HG03108 (cell line): ENCODE results near the gene PNKP.
A peak's percentile ranks its signal among the peaks of the same experiment; 100 is the strongest.

ENCODE experiments used
- ATAC-seq: cut with Tn5 transposase; IDR thresholded peaks from one replicate; pipeline ENCODE4 v1.9.1; 2021; ENCODE audit warnings: moderate library complexity; ENCODE audit not compliant: unreplicated experiment

Gene PNKP

DNA sequence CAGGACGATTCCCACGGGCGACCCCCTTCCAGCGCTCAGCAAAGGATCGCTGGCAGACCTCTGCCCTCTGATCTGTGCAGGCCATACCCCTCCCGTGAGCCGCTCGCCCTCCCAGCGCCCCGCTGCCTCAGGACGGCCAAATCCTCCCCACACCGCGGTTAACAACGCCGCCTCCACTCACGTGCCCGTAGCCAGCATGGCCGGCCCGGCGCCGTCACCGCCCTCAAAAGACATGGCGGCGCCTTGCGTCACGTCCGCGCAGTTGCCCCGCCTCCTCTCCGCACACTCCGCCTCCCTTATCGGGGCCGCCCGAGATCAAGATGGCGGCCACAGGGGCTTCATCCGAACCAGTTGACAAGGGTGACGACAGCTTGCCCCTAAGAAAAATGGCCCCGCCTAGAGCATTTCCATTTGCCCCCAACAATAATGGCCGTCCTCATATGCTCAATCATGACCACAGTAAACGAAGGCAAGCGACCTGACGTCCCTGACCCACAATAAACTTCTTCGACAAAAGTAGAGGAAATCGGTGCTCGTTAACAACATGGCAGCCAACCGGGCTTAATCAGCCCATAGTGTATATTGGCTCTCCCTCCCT is 9.1 kb upstream of the PNKP start:
- peak; percentile 38 for ATAC-seq

DNA sequence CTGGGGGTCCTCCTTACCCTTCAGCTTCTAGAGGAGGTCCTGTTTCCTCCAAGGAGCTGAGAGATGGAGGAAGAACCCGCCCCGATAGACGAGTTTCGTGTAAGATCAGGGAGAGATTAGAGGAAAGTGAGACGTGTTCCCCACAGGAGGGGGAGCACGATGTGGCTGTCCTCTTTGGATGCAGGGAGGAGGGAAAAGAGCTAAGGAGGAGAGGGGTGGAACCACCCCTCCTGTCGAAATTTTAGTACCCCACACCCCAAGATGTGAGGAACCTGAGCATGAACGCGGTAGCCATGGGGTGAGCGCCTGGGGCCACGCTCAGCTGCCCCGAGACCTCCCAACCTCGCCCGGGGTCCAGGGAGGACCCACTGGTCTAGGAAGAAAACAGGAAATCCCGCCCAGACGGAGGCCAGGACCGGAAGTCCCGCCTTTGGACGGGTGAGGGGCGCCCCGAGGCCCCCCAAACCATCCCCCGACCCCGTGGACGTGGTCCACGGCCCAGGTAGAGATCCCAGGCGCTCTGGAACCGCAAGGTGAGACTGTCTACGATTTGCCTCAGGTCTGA is 8.6 kb upstream of the PNKP start:
- no peak for ATAC-seq

DNA sequence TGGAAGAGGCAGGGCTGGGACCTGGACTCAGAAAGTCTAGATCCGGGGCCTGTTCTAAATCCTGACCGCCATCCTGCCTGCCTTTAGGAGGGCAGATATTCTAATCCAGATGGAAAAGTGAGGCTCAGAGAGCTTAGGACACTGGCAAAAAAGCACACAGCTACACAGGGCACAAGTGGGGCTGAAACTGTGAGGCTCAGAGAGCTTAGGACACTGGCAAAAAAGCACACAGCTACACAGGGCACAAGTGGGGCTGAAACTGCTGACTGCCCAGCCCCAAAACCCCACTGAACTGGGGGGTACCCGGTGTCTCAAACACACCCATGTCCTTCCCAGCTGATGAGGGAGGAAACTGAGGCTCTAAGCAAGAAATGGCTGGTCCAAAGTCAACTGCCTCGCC is 7.8 kb upstream of the PNKP start:
- ATAC-seq, result no peak

DNA sequence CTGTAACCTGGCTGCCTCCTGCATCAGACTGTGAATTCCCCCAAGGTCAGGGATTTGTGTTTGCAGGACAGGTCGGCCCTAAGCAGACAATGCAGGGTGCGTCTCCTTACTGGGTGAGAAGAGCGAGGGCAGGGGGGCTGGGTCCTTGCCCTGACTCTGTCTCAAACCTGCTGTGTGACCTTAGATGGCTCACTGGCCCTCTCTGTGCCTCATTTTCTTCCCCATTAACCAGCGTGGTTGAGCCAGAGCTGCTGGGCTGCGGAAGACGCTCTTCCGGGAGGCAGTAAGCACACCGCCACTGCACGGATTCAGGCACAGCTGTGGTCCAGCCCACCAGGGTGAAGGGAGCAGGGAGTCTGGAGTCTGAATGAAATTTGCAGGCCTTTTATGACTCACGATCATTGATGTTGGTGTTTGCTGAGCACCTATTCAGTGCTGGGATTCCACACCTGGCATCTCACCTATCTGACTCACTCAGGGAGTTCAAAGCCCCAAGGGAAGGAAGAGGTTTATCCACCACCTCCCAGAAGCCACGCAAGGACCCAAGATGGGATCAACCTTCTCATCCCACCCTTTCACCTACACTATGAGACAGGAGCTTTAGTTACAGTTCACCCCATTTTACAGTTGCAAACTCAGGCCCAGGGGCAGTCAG is 7.3 kb upstream of the PNKP start:
- no peak for ATAC-seq

DNA sequence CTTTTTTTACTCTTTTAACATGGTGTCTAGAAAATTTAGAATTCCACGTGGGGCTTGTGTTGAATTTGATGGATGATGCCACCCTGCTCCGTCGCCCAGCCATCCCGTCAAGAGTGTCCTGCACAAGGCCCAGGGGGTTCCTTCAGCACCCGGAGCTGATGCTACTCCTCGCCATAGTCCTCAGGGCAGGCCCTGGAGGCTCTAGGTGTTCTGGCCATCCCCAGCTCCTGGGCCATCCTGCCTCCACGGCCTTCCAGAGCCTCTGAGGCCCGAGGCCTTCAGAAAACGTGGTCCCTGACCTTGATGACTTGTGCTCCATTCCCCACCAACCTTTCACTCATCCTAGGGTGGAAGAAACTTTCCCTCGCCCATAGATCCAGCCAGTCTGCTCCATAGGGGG is 6.5 kb upstream of the PNKP start:
- ATAC-seq, result no peak

DNA sequence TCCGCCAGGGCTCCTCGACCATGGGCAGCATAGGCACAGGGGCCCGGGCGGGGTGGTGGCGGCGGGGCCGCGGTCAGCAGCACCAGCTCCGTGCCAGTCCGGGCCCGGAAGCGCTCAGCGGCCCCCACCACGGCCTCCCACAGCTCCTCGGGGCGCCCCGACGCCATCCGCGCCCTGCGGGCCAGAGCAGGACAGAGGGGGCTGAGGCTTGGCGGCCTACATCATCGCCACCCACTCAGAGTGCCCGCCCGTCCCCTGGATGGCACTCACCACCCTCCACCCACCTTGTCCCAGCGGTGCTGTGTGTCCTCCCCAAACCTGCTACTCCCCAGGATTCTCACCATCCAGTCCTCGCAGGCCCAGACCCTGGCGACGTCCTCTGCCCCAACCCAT is 5.7 kb upstream of the PNKP start:
- ATAC-seq, result no peak

DNA sequence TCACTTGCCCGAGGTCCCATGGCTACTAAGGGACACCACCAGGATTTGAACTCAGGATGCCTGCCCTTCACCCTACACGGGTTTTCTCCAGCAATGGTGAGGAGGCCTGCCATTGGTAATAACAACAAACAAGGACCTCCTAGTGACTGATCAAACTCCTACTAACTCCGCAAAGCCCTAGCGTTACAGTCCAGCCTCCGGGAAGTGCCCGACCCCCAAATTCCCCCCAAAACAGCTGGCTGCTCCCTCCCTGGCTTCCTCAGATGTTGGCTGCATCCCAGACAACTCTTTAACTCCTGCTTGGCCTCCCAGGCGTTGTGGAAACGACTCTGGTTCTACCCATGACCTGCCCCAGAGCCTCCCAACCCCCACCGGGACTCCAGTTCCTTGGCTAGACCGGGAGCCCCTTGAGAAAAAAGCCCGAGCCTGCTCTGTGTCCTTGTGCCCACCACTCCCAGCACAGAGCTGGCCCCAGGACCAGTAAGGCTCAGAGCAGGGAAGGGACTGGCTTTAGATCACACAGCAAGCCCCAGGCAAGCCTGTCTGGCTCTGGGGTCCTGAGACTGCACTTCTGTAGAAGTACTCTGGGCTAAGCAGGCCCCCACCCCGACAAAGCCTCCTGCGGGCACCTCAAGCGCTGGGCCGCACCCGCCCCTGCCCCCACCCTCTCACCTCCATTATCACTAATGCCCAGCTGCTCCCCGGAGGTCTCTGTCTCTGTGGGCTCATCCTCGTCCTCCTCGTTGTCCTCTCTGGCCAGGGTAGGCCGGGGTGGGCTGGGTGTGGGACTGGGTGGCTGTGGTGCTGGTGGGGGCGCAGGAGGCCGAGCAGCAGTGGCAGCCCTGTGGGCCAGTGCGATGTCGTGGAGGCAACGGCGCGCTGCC is 5.1 kb upstream of the PNKP start:
- ATAC-seq, result no peak

DNA sequence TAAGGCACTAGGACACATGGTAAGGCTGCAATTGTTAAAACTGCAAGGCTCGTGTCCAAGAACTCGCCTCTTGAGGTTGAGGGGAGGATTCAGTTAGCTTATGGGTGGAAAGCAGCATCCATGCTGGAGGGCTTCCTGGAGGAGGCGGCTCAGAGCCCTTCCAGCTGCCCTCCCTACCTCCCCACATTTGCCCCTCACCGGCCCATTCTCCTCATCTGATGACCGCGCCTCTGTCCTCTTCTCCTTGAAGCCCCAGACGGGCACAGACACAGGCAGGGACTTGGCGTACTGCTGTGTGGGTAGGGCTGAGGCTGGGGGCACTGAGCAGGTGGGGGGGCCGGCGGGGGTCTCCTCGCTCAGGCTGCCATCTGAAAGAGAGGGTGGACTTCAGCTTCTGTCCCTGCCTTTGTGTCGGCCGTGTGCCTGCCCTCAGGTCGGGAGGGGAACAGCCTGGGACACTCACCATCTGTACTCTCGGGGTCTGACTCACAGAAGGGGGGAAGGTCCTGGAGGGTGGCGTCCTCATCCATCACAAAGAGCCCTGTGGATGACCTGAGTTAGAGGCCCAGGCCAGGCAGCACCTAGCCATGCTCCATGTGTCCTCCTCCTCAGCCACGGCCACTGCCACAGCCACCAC is 4.1 kb upstream of the PNKP start:
- no peak for ATAC-seq

DNA sequence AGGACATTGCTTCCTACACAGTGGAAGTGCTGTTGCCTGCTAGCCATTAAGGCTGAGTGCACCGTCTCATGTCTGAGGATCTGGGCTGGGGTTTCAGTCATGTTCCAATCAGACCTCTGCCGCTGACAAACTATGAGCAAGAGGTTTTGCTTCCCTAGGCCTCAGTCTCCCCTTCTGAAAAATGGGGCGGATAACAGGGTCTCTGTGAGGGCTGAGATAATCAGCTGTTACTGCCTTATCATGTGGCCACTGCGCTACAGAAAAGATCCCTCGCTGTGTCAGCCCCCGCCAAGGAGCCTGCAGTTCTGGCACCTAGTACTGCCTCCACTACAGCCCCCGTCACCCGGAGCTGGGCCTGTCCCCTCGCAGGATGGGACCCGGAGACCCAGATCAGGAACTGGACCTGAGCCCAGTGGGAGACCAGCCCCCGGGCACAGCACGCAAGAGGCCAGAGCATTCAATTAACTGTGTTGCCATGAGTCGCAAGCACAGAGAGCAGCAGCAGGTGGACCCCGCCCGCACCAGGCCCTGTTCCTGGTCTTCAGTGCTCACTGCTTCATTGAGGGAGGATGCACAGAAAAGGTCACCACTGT is 3.0 kb upstream of the PNKP start:
- ATAC-seq, result no peak

DNA sequence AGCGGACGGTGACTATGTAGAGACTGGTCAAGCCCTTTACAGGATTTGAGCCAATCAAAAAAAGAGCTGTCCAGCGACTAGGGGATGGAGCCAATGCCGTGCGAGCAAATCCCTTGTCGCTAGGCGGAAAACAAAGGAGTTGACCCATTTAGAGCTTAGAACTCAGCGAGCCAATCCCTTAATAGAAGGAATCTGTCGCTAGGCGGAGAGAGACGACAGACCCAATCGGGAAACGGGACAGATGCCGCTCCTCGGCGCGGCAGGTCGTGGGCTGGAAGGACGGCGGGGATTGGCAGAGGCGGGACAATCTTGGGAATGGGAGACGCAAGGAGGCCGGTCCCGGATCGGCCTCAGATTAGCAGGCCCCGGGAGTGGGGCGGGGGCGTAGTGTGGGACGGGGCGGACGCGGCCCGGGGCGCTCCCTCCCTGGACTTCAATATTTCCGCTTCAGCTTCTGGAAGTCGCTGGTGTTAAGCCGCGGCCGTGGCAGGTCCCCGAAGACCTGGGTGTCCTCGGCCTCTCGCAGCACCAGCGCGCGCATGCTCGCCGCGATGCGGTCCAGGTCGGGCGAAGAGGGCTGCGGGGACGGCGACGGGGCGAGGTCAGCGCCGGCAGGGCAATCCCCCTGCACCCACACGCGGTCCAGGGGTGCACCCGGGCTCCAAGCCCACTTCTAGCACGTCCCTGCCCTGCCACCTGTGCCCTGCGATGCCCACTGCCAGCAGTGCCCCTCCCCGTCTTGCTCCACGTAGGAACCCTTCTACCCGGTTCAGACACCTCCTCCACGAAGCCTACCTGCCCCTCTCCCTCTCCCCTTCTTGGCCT is 2.3 kb upstream of the PNKP start:
- ATAC-seq, result peak; percentile 69

DNA sequence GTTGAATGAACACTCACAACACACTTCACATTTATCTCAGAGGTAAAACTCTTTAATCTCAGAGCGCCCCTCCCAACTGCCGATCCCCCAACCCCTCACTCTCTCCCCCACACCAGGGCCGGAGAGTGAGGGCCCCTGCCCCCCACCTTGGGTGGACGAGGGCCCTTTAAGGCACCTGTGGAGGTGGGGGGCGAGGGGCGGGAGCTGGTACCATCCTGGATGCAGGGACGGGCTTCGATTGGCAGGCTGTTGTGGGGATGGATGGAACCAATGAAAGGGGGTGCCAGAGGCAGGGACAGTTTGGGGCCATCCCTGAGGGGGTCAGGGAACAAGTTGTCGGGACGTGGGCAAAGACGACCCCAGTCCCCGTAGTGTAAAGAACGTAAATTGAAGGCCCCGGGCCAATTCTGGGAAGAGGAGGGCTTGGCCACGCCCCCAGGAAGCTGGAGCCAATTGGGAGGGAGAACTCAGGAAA is 1.7 kb upstream of the PNKP start:
- peak; percentile 8 for ATAC-seq

DNA sequence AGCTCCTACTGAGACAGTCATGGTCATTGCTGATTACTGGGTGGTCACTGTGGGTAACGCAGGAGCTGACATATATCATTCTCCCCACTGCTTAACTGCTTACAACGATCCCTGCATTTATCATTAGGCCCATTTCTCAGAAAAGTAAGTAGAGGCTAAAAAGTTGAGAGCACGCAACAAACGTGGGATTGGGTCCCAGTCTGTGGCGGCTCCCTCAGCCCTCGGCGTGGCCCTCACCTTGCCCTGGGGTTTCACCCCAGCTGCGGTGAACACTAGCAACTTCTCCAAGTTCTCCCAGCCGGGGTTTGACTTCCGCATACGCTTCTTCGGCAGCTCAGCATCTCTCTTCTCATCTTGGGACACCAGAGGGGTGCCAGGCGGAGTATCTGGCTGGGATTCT is 2.5 kb downstream of the PNKP start:
- no peak for ATAC-seq

DNA sequence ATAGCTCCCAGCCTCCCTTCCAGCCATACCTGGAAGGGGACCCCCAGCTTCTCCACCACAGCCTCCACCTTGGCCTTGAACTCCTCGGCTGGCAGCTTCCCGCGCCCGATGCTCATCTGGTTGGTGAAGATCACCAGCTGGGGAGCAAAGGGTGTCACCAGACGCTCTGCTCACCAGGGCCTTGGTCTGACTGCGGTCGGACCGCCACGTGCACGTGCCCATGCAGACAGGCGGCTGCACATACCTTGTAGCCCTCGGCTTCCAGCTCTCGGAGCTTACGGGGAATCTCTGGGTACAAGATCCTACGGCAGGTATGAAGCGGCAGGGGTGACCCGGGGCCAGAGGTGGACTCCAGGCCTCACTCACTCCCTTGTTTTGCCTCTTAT is 3.4 kb downstream of the PNKP start:
- no peak for ATAC-seq

DNA sequence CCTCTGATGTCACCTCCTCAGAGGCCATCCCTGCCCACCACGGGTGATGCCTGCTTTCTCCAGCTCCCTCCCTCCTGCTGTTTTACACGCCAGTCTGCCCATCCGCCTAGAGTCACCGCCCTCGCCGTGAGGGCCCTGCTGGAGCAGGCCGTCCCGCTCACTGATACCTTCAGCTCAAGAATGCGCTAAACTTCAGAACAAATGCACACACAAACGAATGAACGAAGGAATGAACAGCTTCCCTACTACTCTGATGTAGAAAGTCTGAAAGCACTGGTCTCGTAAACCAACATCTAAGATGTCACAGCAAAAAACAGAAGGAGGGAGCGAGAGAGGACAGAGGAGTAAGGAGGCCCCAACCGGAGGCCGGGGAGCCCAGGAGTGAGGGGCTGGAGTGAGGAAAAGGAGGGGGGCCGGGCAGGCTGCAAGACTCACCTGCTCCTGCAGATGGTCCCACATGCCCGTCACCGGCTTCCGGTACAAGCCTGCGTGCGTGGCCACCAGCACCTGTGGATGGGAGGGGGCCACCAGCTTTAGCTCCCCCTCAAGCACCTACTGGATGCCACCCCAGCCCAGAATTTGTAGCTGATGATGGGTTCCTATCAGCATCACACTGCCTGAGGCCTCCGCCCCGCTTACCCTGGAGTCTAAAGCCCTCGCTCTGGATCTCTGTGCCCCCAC is 4.0 kb downstream of the PNKP start:
- ATAC-seq, result no peak

DNA sequence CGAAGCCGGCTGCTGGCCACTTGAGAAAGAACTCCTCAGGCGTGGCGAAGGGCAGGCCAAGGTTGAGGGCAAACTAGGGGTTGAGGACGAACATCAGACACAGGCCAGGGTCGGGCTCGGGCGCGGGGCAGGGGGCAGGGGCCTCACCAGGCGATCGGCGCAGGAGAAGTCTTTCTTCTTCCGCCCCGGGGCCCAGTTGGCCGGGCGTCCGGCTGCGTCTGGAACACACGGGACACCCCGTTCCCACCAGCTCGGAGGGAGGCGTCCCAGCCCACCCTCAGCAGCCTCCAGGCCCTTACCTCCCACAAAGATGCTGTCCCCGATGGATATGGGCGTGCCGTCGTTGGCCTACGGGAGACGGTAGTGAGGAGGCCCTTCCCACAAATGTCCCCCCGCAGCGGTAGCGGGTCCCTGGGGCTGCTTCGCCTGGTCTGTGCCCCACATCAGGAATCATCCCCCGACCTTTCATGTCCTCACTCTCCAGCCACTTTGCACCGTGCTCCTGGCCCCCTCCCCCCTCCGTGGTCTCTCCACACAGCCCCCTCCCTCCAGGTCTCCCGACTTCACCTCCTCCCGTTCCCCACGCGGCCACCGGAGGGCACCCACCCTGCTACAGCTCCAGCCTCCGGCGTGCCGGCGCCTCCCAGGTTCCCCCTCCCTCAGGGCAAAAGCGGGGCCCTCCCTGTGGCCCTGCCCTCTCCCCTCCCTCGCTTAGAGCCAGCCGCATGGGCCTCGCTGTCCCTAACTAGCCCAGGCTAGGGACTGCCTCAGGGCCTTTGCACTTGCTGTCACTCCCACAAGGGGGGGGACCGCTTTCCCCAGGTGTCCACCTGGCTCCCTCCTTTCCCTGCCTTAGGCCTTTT is 4.8 kb downstream of the PNKP start:
- no peak for ATAC-seq

DNA sequence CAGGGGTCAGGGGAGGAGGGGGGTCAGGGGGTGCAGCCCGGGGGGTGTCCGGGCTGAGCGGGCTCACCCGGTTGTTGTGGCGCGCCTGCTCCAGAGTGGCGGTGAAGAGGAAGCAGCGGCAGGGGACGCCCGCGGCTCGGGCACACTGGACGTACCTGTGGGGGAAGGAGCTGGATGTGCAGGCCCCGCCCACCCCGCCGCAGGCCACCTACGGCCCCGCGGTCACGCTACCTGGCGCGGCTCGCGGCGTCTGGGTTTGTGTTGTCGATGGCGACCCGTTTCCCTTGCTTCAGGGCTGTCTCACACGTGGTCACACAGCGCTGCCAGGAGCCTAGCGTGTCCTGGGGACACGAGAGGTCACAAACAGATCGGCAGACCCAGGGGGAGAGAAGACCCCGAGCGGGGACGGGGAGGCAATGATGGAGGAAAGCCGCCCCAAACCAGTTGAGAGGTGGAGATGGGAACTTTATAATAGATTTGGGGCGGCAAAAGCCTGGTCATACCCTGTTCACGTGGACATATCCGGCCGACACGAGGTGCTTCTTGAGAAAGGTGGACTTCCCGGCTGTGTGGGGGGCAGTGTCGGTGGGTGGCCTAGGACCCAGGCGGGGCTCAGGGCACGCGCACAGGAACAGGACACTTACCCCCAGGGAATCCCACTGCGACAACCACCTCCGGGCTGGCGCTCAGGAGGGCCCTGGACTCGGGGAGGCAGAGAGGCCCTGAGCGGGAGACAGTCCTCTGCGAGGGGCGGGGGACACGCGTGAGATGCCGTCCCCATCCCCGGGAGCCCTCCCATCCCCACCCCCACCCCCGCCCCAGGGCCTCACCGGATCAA is 5.6 kb downstream of the PNKP start:
- no peak for ATAC-seq

DNA sequence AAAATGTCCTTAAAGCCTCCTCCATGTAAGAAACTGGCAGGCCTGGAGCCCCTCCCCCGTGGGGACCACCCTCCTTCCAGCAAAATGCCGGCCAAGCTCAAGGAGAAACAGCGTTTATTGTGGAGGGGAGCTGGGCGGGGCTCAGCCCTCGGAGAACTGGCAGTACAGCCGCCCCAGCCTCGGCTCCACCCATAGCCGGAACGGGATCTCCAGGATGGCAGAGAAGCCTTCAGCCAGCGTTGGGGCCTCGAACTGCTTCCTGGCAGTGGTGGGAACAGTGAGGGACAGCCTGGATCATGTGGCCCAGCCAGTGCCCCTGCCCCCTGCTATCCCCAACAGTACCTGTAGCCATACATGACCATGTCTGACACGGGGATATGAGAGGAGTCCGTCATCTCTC is 6.3 kb downstream of the PNKP start:
- no peak for ATAC-seq
